HG03045 (cell line): ENCODE results near the gene FRMD8.

Experiments
- ATAC-seq: cut with Tn5 transposase; IDR thresholded peaks from one replicate; pipeline ENCODE4 v1.9.1; 2021; ENCODE audit warnings: mild to moderate bottlenecking, moderate library complexity; ENCODE audit not compliant: unreplicated experiment

FRMD8 gene

GRCh38 chr11:65392186-65392829, 5.9 kb downstream of the FRMD8 start:
- ATAC-seq = no peak

- no peak for ATAC-seq
These were observed 6.5 kb downstream of the FRMD8 start for GRCh38 chr11:65392899-65393298.

- ATAC-seq = no peak
These were observed 7.2 kb downstream of the FRMD8 start for GRCh38 chr11:65393513-65394079.

- ATAC-seq = no peak
These were observed 7.7 kb downstream of the FRMD8 start for GRCh38 chr11:65394125-65394536.

- ATAC-seq = no peak
These were observed 9.6 kb downstream of the FRMD8 start for GRCh38 chr11:65395961-65396530.

GRCh38 chr11:65396769-65397745, 10.6 kb downstream of the FRMD8 start:
- ATAC-seq = no peak

- ATAC-seq = no peak
These were observed 12.0 kb downstream of the FRMD8 start for GRCh38 chr11:65398362-65398910.

- no peak for ATAC-seq
These were observed 12.8 kb downstream of the FRMD8 start for GRCh38 chr11:65399249-65399648.

- no peak for ATAC-seq
These were observed 13.4 kb downstream of the FRMD8 start for GRCh38 chr11:65399845-65400244.

GRCh38 chr11:65400307-65401072, 14.1 kb downstream of the FRMD8 start:
- no peak for ATAC-seq

- ATAC-seq = no peak
These were observed 14.8 kb downstream of the FRMD8 start for GRCh38 chr11:65401073-65401802.

GRCh38 chr11:65401803-65402248, 15.4 kb downstream of the FRMD8 start:
- no peak for ATAC-seq

GRCh38 chr11:65402790-65403189, 16.4 kb downstream of the FRMD8 start:
- no peak for ATAC-seq

GRCh38 chr11:65403607-65404121, 17.2 kb downstream of the FRMD8 start:
- ATAC-seq = no peak

- ATAC-seq = no peak
These were observed 17.8 kb downstream of the FRMD8 start for GRCh38 chr11:65404210-65404609.

- no peak for ATAC-seq
These were observed 18.4 kb downstream of the FRMD8 start for GRCh38 chr11:65404638-65405339.

- no peak for ATAC-seq
These were observed 24.7 kb downstream of the FRMD8 start for GRCh38 chr11:65410936-65411680.

- ATAC-seq = no peak
These were observed 25.2 kb downstream of the FRMD8 start for GRCh38 chr11:65411681-65412070.
